ENCODE data around the gene SCGB1D2. TPM values are rescaled to one million over a fixed set of nuclear protein-coding genes. Genes with fewer than 3 reads are reported as not detected.
"Not testable (repeated sequence)": the region's sequence is repeated elsewhere in the genome, so short reads cannot be mapped to it uniquely, and the experiment has no call there.

SCGB1D2 gene
- 0.60 TPM for total RNA-seq
- polyA plus RNA-seq (ENCODE audit: insufficient read depth, low read depth, low replicate concordance): 5.6 TPM
- long read RNA-seq, donor 1, partial matches to known transcripts: 0 of 1 reads
- long read RNA-seq, donor 1, other reads (novel, unspliced or antisense): 0 of 1 reads
- long read RNA-seq, donor 2: 0 reads
- long read RNA-seq, donor 3, partial matches to known transcripts: 0 of 3 reads
- long read RNA-seq, donor 3, other reads (novel, unspliced or antisense): 0 of 3 reads
- long read RNA-seq, donor 4, partial matches to known transcripts: 0 of 1 reads
- long read RNA-seq, donor 4, other reads (novel, unspliced or antisense): 0 of 1 reads
- long read RNA-seq, donor 5: 0 reads
- long read RNA-seq, donor 6, transcript SCGB1D2-201 (3 exons, 480 nt): major isoform, 8 of 8 reads
- long read RNA-seq, donor 6, partial matches to known transcripts: 0 of 8 reads
- long read RNA-seq, donor 6, other reads (novel, unspliced or antisense): 0 of 8 reads
- long read RNA-seq, donor 7, partial matches to known transcripts: 0 of 1 reads
- long read RNA-seq, donor 7, other reads (novel, unspliced or antisense): 0 of 1 reads
- long read RNA-seq, donor 8, partial matches to known transcripts: 0 of 1 reads
- long read RNA-seq, donor 8, other reads (novel, unspliced or antisense): 0 of 1 reads
- long read RNA-seq, donor 9, partial matches to known transcripts: 0 of 2 reads
- long read RNA-seq, donor 9, other reads (novel, unspliced or antisense): 0 of 2 reads
- long read RNA-seq, donor 10, transcript SCGB1D2-201 (3 exons, 480 nt): major isoform, 6 of 6 reads
- long read RNA-seq, donor 10, partial matches to known transcripts: 0 of 6 reads
- long read RNA-seq, donor 10, other reads (novel, unspliced or antisense): 0 of 6 reads

- no peaks in the 10 kb centered on the region for H3K36me3 ChIP-seq (ENCODE audit: control insufficient read depth in 2 of 3, insufficient read depth in 3 of 3, low read length in 3 of 3)
- DNase-seq (peak; percentile 31 to 95 (median 36)), FAIRE-seq (no peak)
- no peaks in the 10 kb centered on the region for H3K27me3 ChIP-seq (ENCODE audit: control insufficient read depth, insufficient read depth, low read length)
- intact Hi-C loops (cut with DNase I): no loop called here
- peaks cover 0 to 16% (median 0%) of the 10 kb centered on the region in 3 donors for H3K4me1 ChIP-seq (ENCODE audit: control insufficient read depth in 2 of 3, insufficient read depth in 2 of 3, low read depth in 1 of 3, low read length in 3 of 3)
- H3K9me3 ChIP-seq (ENCODE audit: control insufficient read depth in 2 of 3, insufficient read depth in 1 of 3, low read length in 3 of 3): no peaks in the 10 kb centered on the region
- TF ChIP-seq CTCF (IDR thresholded peaks at IDR 0.05; ENCODE audit: borderline replicate concordance, extremely low read depth, insufficient read depth): no peak
- no peak within 1 kb of the TSS for H3K4me3 ChIP-seq (ENCODE audit: low read length in 3 of 3)
- no peak within 1 kb of the TSS for H3K27ac ChIP-seq (ENCODE audit: low read depth in 2 of 2, low read length in 2 of 2)
- H3K9ac ChIP-seq (ENCODE audit: low read length in 3 of 3): no peak within 1 kb of the TSS
These were observed at the start of gene SCGB1D2 for GRCh38 chr11:62242021-62242420. TSS of gene SCGB1D2 (plus strand) at chr11:62242239. CDS start at chr11:62242308, 69 bp downstream.

GRCh38 chr11:62193952-62194351, 48.1 kb upstream of the SCGB1D2 start:
- H3K4me1 ChIP-seq (ENCODE audit: control insufficient read depth in 2 of 3, insufficient read depth in 2 of 3, low read depth in 1 of 3, low read length in 3 of 3): no peaks in the 10 kb centered on the region
- DNase-seq (peak in 4 of 5 donors; percentile 38 to 65 (median 52)), FAIRE-seq (no peak)
- H3K4me3 ChIP-seq (ENCODE audit: low read length in 3 of 3): no peak overlapping the region
- H3K9me3 ChIP-seq (ENCODE audit: control insufficient read depth in 2 of 3, insufficient read depth in 1 of 3, low read length in 3 of 3): no peaks in the 10 kb centered on the region
- no peaks in the 10 kb centered on the region for H3K27me3 ChIP-seq (ENCODE audit: control insufficient read depth, insufficient read depth, low read length)
- intact Hi-C loops (cut with DNase I): no loop called here
- no peaks in the 10 kb centered on the region for H3K36me3 ChIP-seq (ENCODE audit: control insufficient read depth in 2 of 3, insufficient read depth in 3 of 3, low read length in 3 of 3)
- H3K27ac ChIP-seq (ENCODE audit: low read depth in 2 of 2, low read length in 2 of 2): no peak overlapping the region
- TF ChIP-seq CTCF (IDR thresholded peaks at IDR 0.05; ENCODE audit: borderline replicate concordance, extremely low read depth, insufficient read depth): no peak
- no peak overlapping the region for H3K9ac ChIP-seq (ENCODE audit: low read length in 3 of 3)

GRCh38 chr11:62195010-62195409, 47.0 kb upstream of the SCGB1D2 start:
- DNase-seq; H3K27ac ChIP-seq (ENCODE audit: low read depth in 2 of 2, low read length in 2 of 2); H3K4me1 ChIP-seq (ENCODE audit: control insufficient read depth in 2 of 3, insufficient read depth in 2 of 3, low read depth in 1 of 3, low read length in 3 of 3); FAIRE-seq; H3K9me3 ChIP-seq (ENCODE audit: control insufficient read depth in 2 of 3, insufficient read depth in 1 of 3, low read length in 3 of 3); H3K36me3 ChIP-seq (ENCODE audit: control insufficient read depth in 2 of 3, insufficient read depth in 3 of 3, low read length in 3 of 3); H3K9ac ChIP-seq (ENCODE audit: low read length in 3 of 3); H3K27me3 ChIP-seq (ENCODE audit: control insufficient read depth, insufficient read depth, low read length); intact Hi-C loops (cut with DNase I); H3K4me3 ChIP-seq (ENCODE audit: low read length in 3 of 3): not testable (repeated sequence)

- DNase-seq: no peak
- intact Hi-C loops (cut with DNase I): no loop called here
- no peaks in the 10 kb centered on the region for H3K9me3 ChIP-seq (ENCODE audit: control insufficient read depth in 2 of 3, insufficient read depth in 1 of 3, low read length in 3 of 3)
- FAIRE-seq: no peak
- no peaks in the 10 kb centered on the region for H3K27me3 ChIP-seq (ENCODE audit: control insufficient read depth, insufficient read depth, low read length)
- no peak overlapping the region for H3K9ac ChIP-seq (ENCODE audit: low read length in 3 of 3)
- no peak overlapping the region for H3K4me3 ChIP-seq (ENCODE audit: low read length in 3 of 3)
- no peak overlapping the region for H3K27ac ChIP-seq (ENCODE audit: low read depth in 2 of 2, low read length in 2 of 2)
- TF ChIP-seq CTCF (IDR thresholded peaks at IDR 0.05; ENCODE audit: borderline replicate concordance, extremely low read depth, insufficient read depth): no peak
- H3K4me1 ChIP-seq (ENCODE audit: control insufficient read depth in 2 of 3, insufficient read depth in 2 of 3, low read depth in 1 of 3, low read length in 3 of 3): no peaks in the 10 kb centered on the region
- no peaks in the 10 kb centered on the region for H3K36me3 ChIP-seq (ENCODE audit: control insufficient read depth in 2 of 3, insufficient read depth in 3 of 3, low read length in 3 of 3)
These were observed 46.1 kb upstream of the SCGB1D2 start for GRCh38 chr11:62195945-62196344.

- H3K27me3 ChIP-seq (ENCODE audit: control insufficient read depth, insufficient read depth, low read length); H3K4me3 ChIP-seq (ENCODE audit: low read length in 3 of 3); intact Hi-C loops (cut with DNase I); H3K27ac ChIP-seq (ENCODE audit: low read depth in 2 of 2, low read length in 2 of 2); H3K9ac ChIP-seq (ENCODE audit: low read length in 3 of 3); H3K36me3 ChIP-seq (ENCODE audit: control insufficient read depth in 2 of 3, insufficient read depth in 3 of 3, low read length in 3 of 3); FAIRE-seq; H3K4me1 ChIP-seq (ENCODE audit: control insufficient read depth in 2 of 3, insufficient read depth in 2 of 3, low read depth in 1 of 3, low read length in 3 of 3); H3K9me3 ChIP-seq (ENCODE audit: control insufficient read depth in 2 of 3, insufficient read depth in 1 of 3, low read length in 3 of 3); DNase-seq: not testable (repeated sequence)
These were observed 44.6 kb upstream of the SCGB1D2 start for GRCh38 chr11:62197400-62197799.

Data from kidney (tissue), 22 donors.